Esophagus squamous epithelium (tissue), 4 donors: Measurements from ENCODE around the gene ITGB8.

Experiments
- POLR2A ChIP-seq, 4 donors: fragments of 450-650 bp; IDR thresholded peaks; one replicate each; pipeline ENCODE4 v1.6.1; 2017; ENCODE audit warnings: antibody characterized with exemption in 4 of 4, mild to moderate bottlenecking in 4 of 4, moderate library complexity in 3 of 4
- TF ChIP-seq, protein P1 (sequence below), 6 experiments: fragments of 450-650 bp in 4 of 6; fragments of 200-600 bp in 2 of 6; sonication (generic) in 2 of 6; IDR thresholded peaks; one replicate each; pipeline ENCODE4 v1.5.1; 2016 to 2019; ENCODE audit warnings: antibody characterized with exemption in 6 of 6, mild to moderate bottlenecking in 4 of 6, moderate library complexity in 4 of 6

DNA sequence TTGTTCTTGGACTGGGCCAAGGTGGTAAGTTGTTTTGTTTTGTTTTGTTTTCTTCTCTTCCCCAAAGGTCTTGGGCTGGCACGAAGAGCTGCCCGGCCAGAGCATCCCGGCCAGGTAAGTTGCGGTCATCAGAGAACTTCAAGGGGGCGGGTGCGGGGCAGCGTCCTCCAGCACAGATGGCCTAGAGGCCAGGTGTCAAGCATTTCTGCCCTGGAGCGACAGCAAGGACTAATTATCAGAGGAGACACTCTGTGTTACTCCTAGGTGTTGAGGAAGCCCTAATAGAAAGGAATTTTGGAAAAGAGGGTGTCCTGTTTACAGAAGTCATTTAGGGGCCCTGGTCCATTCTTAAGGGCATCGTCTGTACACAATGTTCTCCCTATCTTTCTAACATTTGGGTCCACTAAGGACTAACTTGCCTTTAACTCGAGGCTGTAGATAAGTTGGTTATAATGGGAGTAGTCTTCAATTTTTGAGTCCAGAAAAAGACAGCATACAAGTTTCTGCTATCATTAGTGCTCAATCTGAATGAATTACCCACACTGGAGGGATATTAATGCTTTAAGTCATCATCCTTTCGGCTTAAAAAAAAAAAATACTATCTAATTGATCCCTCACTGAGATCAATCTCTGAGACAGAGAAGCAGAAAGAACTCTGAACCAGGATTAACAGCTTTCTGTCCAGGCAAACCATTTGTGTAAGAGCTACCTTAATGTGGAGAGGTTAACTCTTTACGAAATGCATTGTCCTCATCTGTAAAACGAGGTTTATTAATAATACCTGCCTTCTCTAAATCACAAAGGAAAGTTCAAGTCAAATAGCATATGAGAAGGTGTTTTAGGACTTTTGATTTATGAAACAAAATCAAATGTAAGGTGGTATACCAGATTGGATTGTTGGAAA lies 1.5 kb downstream of the ITGB8 start:
- TF ChIP-seq, protein P1, sequence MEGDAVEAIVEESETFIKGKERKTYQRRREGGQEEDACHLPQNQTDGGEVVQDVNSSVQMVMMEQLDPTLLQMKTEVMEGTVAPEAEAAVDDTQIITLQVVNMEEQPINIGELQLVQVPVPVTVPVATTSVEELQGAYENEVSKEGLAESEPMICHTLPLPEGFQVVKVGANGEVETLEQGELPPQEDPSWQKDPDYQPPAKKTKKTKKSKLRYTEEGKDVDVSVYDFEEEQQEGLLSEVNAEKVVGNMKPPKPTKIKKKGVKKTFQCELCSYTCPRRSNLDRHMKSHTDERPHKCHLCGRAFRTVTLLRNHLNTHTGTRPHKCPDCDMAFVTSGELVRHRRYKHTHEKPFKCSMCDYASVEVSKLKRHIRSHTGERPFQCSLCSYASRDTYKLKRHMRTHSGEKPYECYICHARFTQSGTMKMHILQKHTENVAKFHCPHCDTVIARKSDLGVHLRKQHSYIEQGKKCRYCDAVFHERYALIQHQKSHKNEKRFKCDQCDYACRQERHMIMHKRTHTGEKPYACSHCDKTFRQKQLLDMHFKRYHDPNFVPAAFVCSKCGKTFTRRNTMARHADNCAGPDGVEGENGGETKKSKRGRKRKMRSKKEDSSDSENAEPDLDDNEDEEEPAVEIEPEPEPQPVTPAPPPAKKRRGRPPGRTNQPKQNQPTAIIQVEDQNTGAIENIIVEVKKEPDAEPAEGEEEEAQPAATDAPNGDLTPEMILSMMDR (IDR thresholded peaks at IDR 0.05): no peak
- TF ChIP-seq POLR2A (IDR thresholded peaks at IDR 0.05): no peak
